GM19035 (cell line): ENCODE measurements around the gene USP17L28.
"Not testable (repeated sequence)": the region's sequence is repeated elsewhere in the genome, so short reads cannot be mapped to it uniquely, and the experiment has no call there.

ENCODE experiments used
- ATAC-seq: cut with Tn5 transposase; IDR thresholded peaks from one replicate; pipeline ENCODE4 v1.9.1; 2021; ENCODE audit not compliant: unreplicated experiment

Gene USP17L28

GRCh38 chr4:9348593-9348992, at the start of gene USP17L28:
Gene USP17L28 (plus strand): TSS chr4:9348893. CDS start chr4:9348893, 0 bp downstream.
- not testable (repeated sequence) for ATAC-seq

GRCh38 chr4:9324191-9324590, 24.5 kb upstream of the USP17L28 start:
- not testable (repeated sequence) for ATAC-seq

GRCh38 chr4:9324865-9325264, 23.8 kb upstream of the USP17L28 start, which contains the start of gene USP17L24:
Gene USP17L24 (plus strand): TSS chr4:9325165. CDS start chr4:9325165, 0 bp downstream.
- ATAC-seq, result not testable (repeated sequence)

- ATAC-seq, result not testable (repeated sequence)
Measured at GRCh38 chr4:9329611-9330010, 19.1 kb upstream of the USP17L28 start, which contains the start of gene USP17L25. Gene USP17L25 (plus strand): TSS chr4:9329911. CDS start chr4:9329911, 0 bp downstream.

GRCh38 chr4:9334358-9334757, 14.3 kb upstream of the USP17L28 start, which contains the start of gene USP17L26:
Gene USP17L26 (plus strand): TSS chr4:9334658. CDS start chr4:9334658, 0 bp downstream.
- ATAC-seq, result not testable (repeated sequence)

- ATAC-seq, result not testable (repeated sequence)
Measured at GRCh38 chr4:9339103-9339502, 9.6 kb upstream of the USP17L28 start, which contains the start of gene USP17L5. Gene USP17L5 (plus strand): TSS chr4:9339403. CDS start chr4:9339403, 0 bp downstream.

- ATAC-seq, result not testable (repeated sequence)
Measured at GRCh38 chr4:9343848-9344247, 4.8 kb upstream of the USP17L28 start, which contains the start of gene USP17L27. Gene USP17L27 (plus strand): TSS chr4:9344148. CDS start chr4:9344148, 0 bp downstream.

GRCh38 chr4:9350866-9351265, 2.2 kb downstream of the USP17L28 start:
- not testable (repeated sequence) for ATAC-seq

- ATAC-seq, result not testable (repeated sequence)
Measured at GRCh38 chr4:9353338-9353737, 4.6 kb downstream of the USP17L28 start, which contains the start of gene USP17L29. Gene USP17L29 (plus strand): TSS chr4:9353638. CDS start chr4:9353638, 0 bp downstream.

GRCh38 chr4:9362829-9363228, 14.1 kb downstream of the USP17L28 start, which contains the start of gene USP17L30:
Gene USP17L30 (plus strand): TSS chr4:9363129. CDS start chr4:9363129, 0 bp downstream.
- ATAC-seq, result not testable (repeated sequence)

- not testable (repeated sequence) for ATAC-seq
Measured at GRCh38 chr4:9379881-9380280, 31.2 kb downstream of the USP17L28 start.

GRCh38 chr4:9381012-9381534, 32.4 kb downstream of the USP17L28 start:
- ATAC-seq, result not testable (repeated sequence)

GRCh38 chr4:9384126-9384525, 35.4 kb downstream of the USP17L28 start:
- no peak for ATAC-seq

- not testable (repeated sequence) for ATAC-seq
Measured at GRCh38 chr4:9389001-9389400, 40.3 kb downstream of the USP17L28 start.
